Stimulated activated CD4-positive, alpha-beta T cell treated with anti-CD3 and anti-CD28 coated beads, Interleukin-4, amount 100 ng/mL, for 48 hours (primary cell): ENCODE data around the gene CDCP1.
A peak's percentile ranks its signal among the peaks of the same experiment; 100 is the strongest.
"Not testable (repeated sequence)": the region's sequence is repeated elsewhere in the genome, so short reads cannot be mapped to it uniquely, and the experiment has no call there.

Experiments
- DNase-seq, 2 donors: peaks; one replicate each; pipeline ENCODE4 v3.0.0-alpha.2; 2020; ENCODE audit warnings: low read depth in 2 of 2

Gene CDCP1

DNA sequence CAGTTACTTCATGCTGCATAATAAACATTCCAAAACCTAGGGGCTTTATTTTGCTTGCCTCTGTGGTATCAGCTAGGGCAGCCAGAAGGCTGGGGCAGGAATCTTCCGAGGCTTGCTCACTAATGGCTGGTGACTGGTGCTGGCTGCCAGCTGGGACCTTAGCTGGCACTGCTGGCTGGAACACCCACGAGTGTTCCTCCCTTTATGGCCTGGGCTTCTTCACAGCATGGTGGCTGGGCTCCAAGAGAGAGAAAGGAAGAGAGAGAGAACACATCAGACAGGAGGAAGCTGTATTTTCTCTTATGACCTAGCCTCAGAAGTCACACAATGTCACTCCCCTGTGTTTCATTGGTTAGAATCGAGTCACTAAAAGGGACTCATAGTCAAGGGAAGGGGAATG lies 23.9 kb upstream of the CDCP1 start:
- DNase-seq, result no peak

DNA sequence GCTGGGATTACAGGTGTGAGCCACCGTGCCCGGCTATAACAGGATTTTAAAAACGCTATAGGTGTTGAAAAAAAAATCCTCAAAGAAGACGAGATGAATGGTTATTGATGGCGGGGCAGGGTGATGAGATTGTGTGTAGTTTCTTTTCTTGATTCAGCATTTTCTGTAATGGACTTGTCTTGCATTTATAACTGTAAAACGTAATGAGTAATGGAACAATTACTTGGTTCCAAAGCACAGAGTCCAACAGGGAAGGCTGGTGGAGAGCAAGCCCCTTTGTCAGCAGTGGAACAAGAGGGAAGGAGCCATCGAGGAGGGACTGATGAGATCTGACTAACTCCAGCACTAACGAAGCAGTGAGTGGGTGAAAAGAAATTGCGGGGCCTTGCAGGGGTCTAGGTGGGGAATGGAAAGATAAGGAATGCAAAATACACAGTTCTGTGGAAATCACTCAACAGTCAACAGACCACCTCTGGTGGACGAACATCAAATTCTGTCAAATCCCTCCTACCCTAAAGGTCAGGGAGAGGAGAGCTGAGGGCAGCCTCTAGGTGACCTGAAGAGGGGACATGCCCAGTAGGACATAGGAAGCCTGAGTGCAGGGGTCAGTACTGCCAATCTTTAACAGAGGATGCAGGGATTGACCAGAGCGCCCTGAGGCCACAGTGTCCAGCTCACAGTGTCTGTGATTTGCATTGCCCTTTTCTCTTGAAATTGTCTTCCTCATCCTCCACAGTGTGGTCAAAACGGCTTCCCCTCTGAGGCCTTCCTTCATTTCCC lies 23.1 kb upstream of the CDCP1 start:
- DNase-seq, result no peak

DNA sequence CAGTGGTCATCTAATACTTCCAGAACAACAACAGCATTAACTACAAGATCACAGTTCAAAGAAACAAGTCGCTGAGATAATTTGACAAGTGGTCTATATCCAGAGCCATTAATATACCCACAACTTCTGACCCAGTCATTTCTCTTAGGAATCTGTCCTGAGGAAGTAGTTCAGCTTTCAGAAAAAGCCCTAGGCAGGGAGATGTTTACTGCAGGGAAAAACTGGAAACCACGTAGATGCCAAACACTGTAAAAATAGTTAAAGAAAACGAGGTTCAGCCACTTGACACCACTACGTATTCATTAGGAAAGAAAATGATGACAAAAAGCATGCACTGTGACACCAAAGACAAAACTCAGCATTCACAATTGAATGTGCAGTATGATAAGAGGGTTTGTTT lies 22.3 kb upstream of the CDCP1 start:
- DNase-seq, result no peak

DNA sequence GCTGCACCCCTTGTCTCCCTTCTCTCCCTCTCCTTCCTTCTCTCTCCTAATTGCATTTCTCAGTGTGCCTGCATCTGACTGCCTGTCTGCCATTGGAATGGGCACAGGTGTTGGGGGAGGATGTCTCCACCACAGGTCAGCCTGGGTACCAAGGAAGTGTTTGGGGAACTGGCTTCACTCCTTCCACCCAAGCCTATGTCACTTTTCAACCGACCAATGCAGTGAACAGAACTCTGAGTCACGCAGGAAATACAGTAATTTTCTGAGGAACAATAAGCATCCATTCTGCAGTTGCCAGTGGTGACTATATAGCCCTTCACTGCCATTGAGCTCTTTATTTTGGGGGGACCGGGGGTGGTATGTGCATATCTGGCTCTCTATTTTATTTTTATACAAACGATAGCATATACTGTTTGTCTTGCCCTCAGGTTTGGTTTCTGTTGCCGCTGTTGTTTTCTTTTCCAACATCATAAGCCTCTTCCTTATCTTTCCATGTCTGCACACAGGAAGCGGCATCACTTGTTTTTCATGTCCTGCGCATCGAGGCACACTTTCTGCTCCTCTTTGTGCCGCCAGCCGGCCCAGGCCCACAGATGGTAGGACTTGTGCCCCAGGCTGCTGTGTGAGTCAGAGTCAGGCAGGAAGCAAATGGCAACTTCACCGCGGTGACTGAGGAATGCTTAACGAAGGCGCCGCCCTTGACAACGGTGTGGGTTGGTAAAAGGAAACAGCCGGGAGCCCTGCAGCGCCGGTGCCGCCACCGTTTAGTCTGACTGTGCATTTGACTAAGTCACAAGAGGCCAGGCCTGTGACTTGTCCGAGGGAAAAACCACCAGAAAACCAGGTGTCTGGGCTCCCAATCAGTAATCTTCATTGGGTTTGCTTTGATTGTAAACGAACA lies 21.1 kb upstream of the CDCP1 start:
- peak; percentile 73 to 82 for DNase-seq

DNA sequence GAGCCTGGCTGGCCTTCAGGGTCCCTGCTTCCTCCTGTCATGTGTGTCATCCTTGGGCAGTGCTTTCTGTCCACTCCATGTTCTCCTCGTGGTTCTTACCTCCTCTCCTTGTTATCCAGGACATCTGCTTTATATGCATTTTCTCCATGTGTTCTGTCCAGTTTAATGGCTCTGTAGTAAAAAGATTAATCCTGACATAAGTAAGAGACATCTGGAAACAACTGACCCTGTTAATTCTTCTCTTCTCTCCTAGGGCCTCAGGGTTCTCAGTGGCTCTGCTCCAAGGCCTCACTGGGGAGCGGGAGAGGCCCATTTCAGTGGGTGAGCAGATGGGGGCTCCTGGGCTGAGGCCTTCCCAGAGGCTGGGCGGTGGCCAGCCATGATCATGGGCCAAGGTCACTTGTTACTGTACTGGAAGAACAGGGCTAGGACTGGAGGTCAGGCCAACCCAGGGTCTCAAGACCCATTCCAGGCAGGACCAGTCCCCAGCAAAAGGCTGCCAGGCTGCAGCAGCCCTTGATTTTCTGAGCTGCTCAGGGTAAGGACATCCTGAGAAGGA lies 20.2 kb upstream of the CDCP1 start:
- no peak for DNase-seq

DNA sequence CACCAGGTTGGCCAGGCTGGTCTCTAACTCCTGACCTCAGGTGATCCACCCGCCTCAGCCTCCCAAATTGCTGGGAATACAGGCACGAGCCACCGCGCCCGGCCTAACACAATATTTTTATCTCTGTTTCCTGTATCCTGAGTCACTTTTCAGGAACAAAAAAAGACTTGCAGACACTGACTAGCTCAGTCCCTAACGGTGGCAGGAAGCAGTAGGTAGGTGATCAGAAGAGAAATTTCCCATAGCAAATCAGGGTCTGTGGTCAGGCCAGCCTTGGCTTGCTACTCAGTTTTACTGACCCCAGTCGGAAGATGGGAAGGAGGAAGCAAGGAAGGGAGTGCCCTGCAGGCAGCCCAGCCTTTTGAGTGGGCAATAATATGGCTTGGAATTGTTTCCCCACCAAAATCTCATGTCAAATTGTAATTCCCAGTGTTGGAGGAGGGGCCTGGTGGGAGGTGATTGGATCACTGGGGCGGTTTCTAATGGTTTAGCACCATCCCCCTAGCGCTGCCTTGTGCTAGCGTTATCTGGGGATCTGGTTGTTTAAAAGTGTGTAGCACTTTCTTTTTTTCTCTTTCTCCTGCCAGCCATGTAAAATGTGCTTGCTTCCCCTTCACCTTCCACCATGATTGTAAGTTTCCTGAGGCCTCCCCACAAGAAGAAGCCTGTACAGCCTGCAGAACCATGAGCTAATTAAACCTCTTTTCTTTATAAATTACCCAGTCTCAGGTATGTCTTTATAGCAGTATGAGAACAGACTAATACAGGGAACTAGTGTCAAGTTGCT lies 19.5 kb upstream of the CDCP1 start:
- DNase-seq, result no peak

DNA sequence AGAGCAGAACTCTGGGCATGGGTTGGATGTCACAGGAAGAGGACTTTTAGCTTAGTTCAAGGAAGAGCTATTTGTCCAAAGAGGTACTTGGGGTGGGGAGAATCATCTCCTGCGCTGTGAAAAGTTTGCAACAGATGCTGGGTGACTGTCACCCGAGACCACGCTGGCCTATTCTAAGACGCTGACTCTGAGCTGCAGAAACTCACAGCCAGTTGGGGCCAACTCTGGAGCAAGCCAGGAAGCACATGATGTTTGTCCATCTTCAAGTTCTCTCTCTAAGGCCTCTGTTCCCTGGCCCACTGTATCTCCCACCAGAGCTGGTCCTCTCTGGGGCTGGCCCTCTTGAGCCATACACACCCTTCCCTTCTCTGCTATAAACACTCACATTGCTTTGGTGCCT lies 17.9 kb upstream of the CDCP1 start:
- no peak for DNase-seq

DNA sequence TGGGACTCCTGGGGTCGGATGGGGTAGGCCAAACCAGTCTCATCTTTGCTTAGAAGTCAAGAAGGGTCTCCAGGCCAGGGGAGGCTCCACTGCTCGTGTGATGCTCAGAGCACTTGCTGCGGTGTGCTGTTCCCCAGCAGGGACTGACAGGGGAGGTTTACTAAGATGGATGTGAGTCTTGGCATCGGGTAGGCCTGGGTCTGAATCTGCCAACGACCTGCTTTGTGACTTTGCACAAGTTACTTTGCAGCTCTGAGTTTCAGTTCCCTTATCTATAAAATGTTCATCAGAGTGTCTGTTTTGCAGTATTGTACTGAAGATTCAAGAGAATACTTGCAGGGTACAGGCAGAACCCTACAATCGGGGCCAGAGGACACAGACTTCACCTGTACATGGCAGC lies 17.3 kb upstream of the CDCP1 start:
- no peak for DNase-seq

DNA sequence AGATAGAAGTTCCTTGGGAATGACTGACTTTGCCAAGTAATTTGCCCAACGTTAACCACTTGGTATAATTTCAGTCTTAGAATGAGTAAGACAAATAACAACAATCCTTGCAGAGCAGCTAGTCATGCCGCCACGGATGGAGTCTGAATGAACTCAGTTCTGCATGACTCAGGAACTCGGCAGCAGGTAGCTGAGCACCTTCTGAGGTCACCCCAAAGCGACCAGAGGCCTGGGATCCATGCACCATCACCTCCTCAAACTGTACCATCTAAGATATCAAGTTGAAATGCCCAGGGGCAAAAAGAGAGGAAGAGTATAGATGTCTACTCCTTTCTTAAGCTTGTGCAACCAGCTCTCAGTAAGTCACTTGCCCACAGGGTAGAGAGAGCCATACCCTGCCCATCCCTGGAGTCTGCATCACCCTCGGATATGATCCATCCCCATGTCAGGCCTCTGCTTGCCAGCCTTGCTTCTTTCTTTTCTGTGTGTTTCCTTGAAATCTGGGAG lies 8.5 kb upstream of the CDCP1 start:
- no peak for DNase-seq

DNA sequence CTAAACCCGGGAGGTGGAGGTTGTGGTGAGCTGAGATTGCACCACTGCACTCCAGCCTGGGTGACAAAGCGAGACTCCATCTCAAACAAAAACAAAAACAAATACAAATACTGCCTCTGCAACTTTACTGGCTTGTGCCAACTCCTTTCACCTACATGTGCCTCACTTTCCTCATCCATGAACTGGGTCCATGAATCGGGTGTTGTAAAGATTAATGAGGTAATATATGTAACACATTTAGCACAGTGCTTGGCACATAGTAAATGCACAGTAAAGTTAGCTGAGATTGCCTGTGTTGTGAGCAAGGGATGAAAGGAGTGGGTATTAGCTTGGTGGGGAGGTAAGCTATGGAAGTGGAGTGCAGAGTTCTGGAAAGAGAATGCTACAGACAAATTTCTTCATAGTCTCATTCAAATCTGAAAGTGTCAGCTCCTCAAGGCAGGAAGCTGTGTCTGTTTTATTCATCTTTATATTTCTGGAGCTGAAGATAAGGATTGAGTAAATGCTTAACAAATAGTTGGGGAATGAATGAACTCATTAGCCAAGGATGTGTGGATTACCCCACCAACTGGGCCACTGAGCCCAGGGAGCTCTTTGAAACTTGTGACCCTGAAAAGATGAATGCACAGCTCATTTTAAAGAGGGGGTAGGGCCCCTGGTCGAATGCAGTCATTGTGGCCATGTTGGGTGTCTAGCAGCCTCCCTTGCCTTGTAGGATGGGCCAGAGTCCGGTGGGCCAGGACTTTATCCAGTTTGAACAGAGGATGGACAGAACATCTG lies 7.7 kb upstream of the CDCP1 start:
- DNase-seq, result no peak

DNA sequence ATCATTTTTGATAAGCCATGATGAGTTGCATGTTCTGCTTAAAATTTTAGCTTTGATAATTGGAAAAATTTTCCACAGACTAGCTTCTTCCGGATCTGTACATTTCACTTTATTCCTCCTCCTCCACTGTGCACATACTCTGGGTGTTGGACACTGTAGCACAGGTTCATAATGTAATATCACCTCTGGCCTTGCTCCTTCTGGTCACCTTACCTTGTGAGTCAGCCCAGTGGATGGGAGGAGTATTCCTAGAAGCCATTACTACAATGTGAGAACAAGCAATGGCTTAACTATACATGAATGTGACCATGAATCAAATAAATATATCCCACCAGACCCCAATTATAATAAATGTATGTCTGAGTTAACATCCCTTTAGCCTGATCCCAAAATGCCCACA lies 6.1 kb upstream of the CDCP1 start:
- DNase-seq, result no peak

DNA sequence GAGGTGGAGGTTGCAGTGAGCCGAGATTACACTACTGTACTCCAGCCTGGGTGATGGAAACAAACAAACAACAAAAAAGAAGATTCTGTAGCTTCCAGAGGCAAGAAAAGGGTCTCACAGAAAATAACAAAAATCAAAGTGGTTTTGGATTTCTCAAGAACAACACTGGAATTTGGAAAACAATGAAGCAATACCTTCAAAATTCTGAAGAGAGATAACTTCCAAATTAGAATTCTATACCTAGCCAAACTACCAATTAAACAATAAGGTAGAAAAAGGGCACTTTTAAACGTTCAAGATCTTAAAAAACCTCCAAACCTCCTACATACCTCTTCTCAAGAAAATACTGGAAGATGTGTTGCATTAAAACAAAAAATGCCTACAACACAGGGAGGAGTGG lies 4.9 kb upstream of the CDCP1 start:
- DNase-seq, result no peak

DNA sequence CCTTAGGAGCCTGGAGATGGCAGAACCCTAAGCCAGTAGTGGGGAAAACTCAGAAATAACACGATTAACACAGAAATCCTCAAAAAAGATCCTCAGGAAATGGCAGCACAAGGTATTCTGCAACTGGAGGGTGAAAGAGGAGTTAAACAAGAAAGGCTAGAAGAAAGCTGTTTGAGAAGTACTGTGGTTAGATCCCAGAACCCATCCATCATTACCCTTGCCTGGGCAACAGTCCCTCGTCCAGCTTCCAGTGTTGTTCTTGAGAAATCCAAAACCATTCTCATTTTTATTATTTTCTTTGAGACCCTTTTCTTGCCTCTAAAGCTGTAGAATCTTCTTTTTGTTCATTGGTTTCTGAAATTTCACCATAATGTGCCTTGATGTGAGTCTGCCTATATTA lies 2.7 kb upstream of the CDCP1 start:
- DNase-seq, result no peak

DNA sequence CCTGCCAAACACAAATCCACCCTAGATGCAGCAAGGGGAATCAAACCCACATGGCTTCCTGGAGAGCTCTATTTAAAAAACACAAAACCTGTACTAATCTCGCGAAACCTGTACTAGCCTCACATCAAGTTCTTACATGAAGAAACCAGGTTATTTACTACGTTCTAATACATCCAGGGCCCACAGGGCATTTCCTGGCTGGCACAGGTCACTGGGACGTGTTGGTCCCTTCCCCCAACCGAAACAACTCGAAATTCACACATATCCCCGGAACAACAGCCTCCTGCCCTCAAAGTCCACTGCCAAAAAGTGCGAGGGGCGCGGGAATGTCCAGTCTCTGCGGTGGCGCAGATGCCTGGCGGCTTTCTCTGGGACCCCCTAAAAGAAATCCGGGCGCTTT lies 955 bp downstream of the CDCP1 start:
- no peak for DNase-seq

DNA sequence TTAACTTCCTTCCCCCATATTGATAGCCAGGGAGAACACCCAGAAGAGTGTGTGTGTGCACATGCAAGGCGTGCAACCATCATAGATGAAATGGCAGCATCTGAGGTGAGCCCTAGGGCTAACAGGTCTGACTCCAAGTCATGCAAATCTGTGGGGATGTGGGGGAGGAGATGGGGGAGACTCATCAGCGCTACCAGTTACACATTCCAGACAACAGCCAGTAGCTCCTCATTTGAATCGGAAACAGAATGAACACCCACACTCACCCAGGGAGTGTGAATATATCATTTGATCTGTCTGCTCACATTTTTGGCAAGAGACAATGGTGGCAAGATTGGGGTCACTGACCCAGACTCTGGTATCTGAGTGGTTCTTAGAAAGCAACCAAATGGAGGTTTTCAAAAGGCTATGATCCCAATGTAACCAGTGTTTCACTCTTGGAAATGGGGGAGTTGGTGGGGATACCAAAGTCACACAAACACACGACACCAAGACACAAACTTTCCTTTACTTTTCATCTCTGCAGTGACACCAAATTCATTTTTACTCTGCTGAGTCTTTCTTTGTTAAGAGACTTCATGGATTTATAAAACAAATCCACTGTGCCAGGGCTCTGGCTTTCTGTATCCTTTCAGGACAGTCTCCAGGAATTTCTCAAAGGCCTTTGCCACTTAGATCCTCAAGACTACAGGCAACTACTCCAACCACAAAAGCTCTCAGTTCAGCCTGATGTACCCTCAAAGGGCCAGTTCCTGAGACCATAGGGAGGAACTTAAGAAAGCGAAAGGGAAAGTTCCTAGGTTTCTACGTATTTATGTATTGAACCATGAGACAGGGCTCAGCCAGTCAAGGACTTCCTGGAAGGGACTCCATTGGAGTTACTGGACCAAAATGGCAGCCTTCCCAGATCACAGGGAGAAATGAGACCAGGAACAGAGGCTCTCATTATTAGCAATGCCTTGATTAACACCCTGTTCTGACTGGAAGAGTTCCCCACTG lies 2.2 kb downstream of the CDCP1 start:
- no peak for DNase-seq

DNA sequence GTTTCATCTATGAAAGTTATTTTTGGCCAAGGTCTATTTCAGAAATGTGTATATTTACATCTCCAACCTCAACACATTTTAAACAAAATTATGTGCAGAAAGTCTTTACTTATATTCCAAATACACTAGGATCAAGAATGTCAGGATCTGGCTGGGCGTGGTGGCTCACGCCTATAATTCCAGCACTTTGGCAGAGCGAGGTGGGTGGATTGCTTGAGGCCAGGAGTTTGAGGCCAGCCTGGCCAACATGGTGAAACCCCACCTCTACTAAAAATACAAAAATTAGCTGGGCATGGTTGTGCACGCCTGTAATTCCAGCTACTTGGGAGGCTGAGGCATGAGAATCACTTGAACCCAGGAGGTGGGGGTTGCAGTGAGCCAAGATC lies 5.4 kb downstream of the CDCP1 start:
- not testable (repeated sequence) for DNase-seq

DNA sequence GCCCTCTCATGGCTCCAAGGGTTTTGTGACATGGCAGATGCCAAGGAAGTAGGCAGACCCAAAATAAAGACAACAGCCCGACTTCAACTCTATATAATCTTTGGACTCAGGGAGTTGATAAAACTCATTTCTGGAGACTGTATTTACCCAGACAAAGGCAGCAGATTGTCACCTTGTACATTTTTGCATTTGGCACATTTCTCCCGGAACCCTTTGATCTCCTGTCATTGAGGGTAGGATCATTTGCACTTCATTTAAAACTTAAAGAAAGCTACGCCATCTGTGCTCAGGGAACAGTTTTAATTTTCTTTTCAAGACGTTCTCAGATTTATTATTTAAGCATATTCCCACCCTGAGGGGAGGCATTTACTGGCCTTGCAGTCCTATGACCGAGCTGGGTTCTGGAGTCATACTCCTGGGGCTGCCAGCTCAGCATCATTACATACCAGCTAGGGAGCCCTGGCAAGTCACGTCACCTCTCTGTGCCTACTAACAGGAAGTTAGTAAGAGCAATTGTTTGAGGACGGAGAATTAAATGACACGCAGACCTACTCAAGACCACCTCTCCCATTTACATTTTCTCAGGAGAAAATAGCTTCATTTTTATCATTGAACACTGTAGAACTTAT lies 5.9 kb downstream of the CDCP1 start:
- no peak for DNase-seq

DNA sequence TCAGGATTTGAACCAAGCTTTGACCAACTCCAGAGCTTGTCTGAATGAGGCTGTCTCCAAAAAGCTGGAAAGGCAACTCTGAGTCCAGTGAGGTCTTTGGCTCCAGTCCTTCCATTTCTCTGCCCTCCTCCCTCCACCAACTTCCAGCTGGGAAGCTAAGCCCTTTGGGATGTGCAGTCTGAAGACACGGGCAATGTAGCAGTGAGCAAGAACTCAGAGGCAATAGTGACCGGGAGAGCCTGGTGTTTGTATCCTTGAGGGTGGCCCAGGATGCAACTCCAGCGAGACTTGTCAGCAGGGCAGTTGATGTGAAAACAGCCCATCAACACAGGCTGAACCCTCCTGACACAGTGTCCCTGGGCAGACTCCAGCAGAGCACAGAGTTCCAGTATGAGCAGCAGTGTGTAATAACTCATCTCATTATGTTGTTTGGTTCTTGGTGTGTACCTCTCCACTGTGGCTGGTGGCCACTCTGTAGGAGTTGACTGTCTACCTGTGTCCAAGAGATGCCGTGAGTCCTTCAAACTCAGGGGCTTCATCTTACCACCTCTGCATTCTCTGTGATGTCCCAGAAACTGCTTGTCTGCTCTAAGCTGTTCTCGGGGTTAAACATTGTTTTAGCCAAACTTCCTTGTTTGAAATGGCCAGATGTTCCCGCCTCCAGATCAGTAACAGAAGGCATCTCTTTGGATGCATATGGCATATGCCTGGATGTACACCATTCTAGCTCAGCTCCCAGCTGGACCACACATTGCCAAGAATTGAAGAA lies 6.6 kb downstream of the CDCP1 start:
- DNase-seq, result no peak
